ENCODE results near the gene CUL7. TPM values are rescaled to one million over a fixed set of nuclear protein-coding genes. Genes with fewer than 3 reads are reported as not detected.

CUL7 gene
- total and polyA plus RNA-seq, 2 of the 8 experiments (the other 6 are each of a cell fraction or from before 2014, with no cell fraction given) = 10.8 to 15.0 TPM

GRCh38 chr6:43016943-43017334, 36.7 kb downstream of the CUL7 start:
- Histone ChIP-seq H3K9ac (replicated peaks in 1 of 4; ENCODE audit: extremely low read depth in 1 of 4, low read depth in 3 of 4, low read length in 3 of 4) (no peak overlapping the region; a peak in 1 of 7 replicates), H3K4ac (replicated peaks; ENCODE audit: insufficient read length, low read depth, low read length) (no peak overlapping the region), H3K56ac (replicated peaks; ENCODE audit: insufficient read length, low read depth, low read length) (no peak overlapping the region), H3K18ac (ENCODE audit: extremely low read depth, low read length) (no peak overlapping the region), H2AFZ (ENCODE audit: low read length) (no peak overlapping the region), H2BK15ac (ENCODE audit: low read length) (no peak overlapping the region), H3K23ac (ENCODE audit: insufficient read length) (no peak overlapping the region), H3K79me1 (ENCODE audit: low read depth, low read length) (peaks cover 8% of the 10 kb centered on the region), H4K8ac (ENCODE audit: extremely low read depth, insufficient read depth, low read length) (peak overlapping the region; percentile 72), H3K27me3 (replicated peaks in 1 of 4; ENCODE audit: control insufficient read depth in 3 of 4, extremely low read depth in 1 of 4, insufficient read depth in 3 of 4, low read length in 3 of 4) (no peaks in the 10 kb centered on the region), H3K9me3 (ENCODE audit: insufficient read depth in 2 of 2, low read depth in 1 of 2, low read length in 1 of 2) (no peaks in the 10 kb centered on the region), H4K5ac (ENCODE audit: insufficient read length, low read depth, low read length) (no peak overlapping the region), H3K4me3 (ENCODE audit: extremely low read depth in 1 of 4, insufficient read depth in 2 of 4, low read depth in 3 of 4, low read length in 4 of 4) (no peak overlapping the region), H2BK120ac (replicated peaks; ENCODE audit: low read depth, low read length) (no peak overlapping the region), H3K4me1 (replicated peaks in 1 of 4; ENCODE audit: control insufficient read depth in 3 of 4, insufficient read depth in 4 of 4, low read length in 3 of 4) (peaks cover 0 to 12% (median 6%) of the 10 kb centered on the region in 4 experiments; a peak in 6 of 7 replicates), H4K20me1 (replicated peaks in 1 of 2; ENCODE audit: control insufficient read depth in 1 of 2, insufficient read depth in 2 of 2, low read length in 2 of 2) (peaks cover 0 to 2% of the 10 kb centered on the region in 2 experiments), H2BK12ac (ENCODE audit: low read depth, low read length) (no peak overlapping the region), H3K14ac (ENCODE audit: insufficient read length) (no peak overlapping the region), H3K36me3 (ENCODE audit: control insufficient read depth in 2 of 4, insufficient read depth in 4 of 4, low read length in 3 of 4) (peaks cover 11 to 31% (median 20%) of the 10 kb centered on the region in 4 experiments; a peak in 6 of 8 replicates), H2AK5ac (ENCODE audit: low read depth, low read length) (no peak overlapping the region), H3K79me2 (ENCODE audit: control insufficient read depth in 1 of 2, insufficient read depth in 2 of 2, low read length in 2 of 2) (peaks cover 3 to 47% of the 10 kb centered on the region in 2 experiments; a peak in 2 of 4 replicates), H2BK20ac (ENCODE audit: low read length) (no peak overlapping the region), H3K4me2 (ENCODE audit: insufficient read depth in 1 of 2, low read depth in 2 of 2, low read length in 2 of 2) (no peak overlapping the region), H3K27ac (ENCODE audit: low read depth, low read length) (no peak overlapping the region), H4K91ac (replicated peaks; ENCODE audit: insufficient read length, low read length) (no peak overlapping the region), H3K23me2 (ENCODE audit: low read depth, low read length) (peaks cover 12% of the 10 kb centered on the region), H2BK5ac (ENCODE audit: low read depth, low read length) (no peak overlapping the region)
- TF ChIP-seq EP300 (IDR thresholded peaks at IDR 0.05; ENCODE audit: borderline replicate concordance in 1 of 2, low read depth in 2 of 2, low read length in 2 of 2) (no peak), ATF2 (IDR thresholded peaks at IDR 0.05; ENCODE audit: low read length) (no peak), SRF (IDR thresholded peaks at IDR 0.05; ENCODE audit: low read depth, low read length) (no peak)
- CTCF ChIA-PET (ENCODE audit: partially characterized antibody) = interaction anchor here (1.2 to 1.3 kb wide), 2 partner anchors 20 to 21 kb away, joined by 3 to 5 read pairs; no protein-coding TSS in a partner anchor
- POLR2A ChIA-PET (ENCODE audit: partially characterized antibody) = interaction anchor here (0.8 to 27.9 kb wide), 8 partner anchors 11 to 122 kb away, joined by 3 to 584 read pairs (median 4); partner anchors contain the start of genes CNPY3, CUL7, GNMT and KLC4
- no peak for FAIRE-seq
- 97% methylated on average over 12 of the region's 12 CpGs; no CpG with 5 or more reads in 1 of the 2 experiments for WGBS, 2 experiments (ENCODE audit: extremely low coverage in 1 of 2, insufficient coverage in 1 of 2, insufficient read length in 1 of 2, insufficient replicate concordance in 2 of 2, low coverage in 1 of 2, low lambda C conversion rate in 2 of 2, missing lambda C conversion rate in 1 of 2)
- no peak for DNase-seq (ENCODE audit: low read depth in 1 of 2, low spot score in 2 of 2)
